Suprapubic skin (tissue), 4 donors: ENCODE measurements around the gene MMP2.

Experiments used
- EP300 ChIP-seq: sonication (generic); formaldehyde crosslinking; IDR thresholded peaks from one replicate; pipeline ENCODE4 v1.6.1; 2017; ENCODE audit warnings: antibody characterized with exemption
- POLR2A ChIP-seq, 2 donors: fragments of 450-650 bp; IDR thresholded peaks; one replicate each; pipeline ENCODE4 v1.6.1; 2017; ENCODE audit warnings: antibody characterized with exemption in 2 of 2, mild to moderate bottlenecking in 2 of 2, moderate library complexity in 2 of 2
- POLR2AphosphoS5 ChIP-seq, 3 donors: sonication (generic); formaldehyde crosslinking; IDR thresholded peaks; one replicate each; pipeline ENCODE4 v1.6.1; 2017; ENCODE audit warnings: antibody characterized with exemption in 3 of 3
- TF ChIP-seq, protein P1 (sequence below), 2 donors: fragments of 200-600 bp in 1 of 2; fragments of 450-650 bp in 1 of 2; sonication (generic) in 1 of 2; IDR thresholded peaks; one replicate each; pipeline ENCODE4 v1.5.1; 2016 to 2019; ENCODE audit warnings: antibody characterized with exemption in 2 of 2, mild to moderate bottlenecking in 1 of 2, moderate library complexity in 1 of 2

- TF ChIP-seq, protein P1, sequence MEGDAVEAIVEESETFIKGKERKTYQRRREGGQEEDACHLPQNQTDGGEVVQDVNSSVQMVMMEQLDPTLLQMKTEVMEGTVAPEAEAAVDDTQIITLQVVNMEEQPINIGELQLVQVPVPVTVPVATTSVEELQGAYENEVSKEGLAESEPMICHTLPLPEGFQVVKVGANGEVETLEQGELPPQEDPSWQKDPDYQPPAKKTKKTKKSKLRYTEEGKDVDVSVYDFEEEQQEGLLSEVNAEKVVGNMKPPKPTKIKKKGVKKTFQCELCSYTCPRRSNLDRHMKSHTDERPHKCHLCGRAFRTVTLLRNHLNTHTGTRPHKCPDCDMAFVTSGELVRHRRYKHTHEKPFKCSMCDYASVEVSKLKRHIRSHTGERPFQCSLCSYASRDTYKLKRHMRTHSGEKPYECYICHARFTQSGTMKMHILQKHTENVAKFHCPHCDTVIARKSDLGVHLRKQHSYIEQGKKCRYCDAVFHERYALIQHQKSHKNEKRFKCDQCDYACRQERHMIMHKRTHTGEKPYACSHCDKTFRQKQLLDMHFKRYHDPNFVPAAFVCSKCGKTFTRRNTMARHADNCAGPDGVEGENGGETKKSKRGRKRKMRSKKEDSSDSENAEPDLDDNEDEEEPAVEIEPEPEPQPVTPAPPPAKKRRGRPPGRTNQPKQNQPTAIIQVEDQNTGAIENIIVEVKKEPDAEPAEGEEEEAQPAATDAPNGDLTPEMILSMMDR (IDR thresholded peaks at IDR 0.05) = no peak
- TF ChIP-seq POLR2A (IDR thresholded peaks at IDR 0.05) = no peak
- no peak for TF ChIP-seq POLR2AphosphoS5 (IDR thresholded peaks at IDR 0.05)
- TF ChIP-seq EP300 = no peak
These were observed 19.1 kb downstream of the MMP2 start for GRCh38 chr16:55498101-55498500.
